Suprapubic skin (tissue), 4 donors: ENCODE measurements around the gene FASTK.

Experiments used
- CTCF ChIP-seq, 2 donors: fragments of 200-600 bp in 1 of 2; fragments of 450-650 bp in 1 of 2; sonication (generic) in 1 of 2; IDR thresholded peaks; one replicate each; pipeline ENCODE4 v1.5.1; 2016 to 2019; ENCODE audit warnings: antibody characterized with exemption in 2 of 2, mild to moderate bottlenecking in 1 of 2, moderate library complexity in 1 of 2
- EP300 ChIP-seq: sonication (generic); formaldehyde crosslinking; IDR thresholded peaks from one replicate; pipeline ENCODE4 v1.6.1; 2017; ENCODE audit warnings: antibody characterized with exemption
- POLR2A ChIP-seq, 2 donors: fragments of 450-650 bp; IDR thresholded peaks; one replicate each; pipeline ENCODE4 v1.6.1; 2017; ENCODE audit warnings: antibody characterized with exemption in 2 of 2, mild to moderate bottlenecking in 2 of 2, moderate library complexity in 2 of 2
- POLR2AphosphoS5 ChIP-seq, 3 donors: sonication (generic); formaldehyde crosslinking; IDR thresholded peaks; one replicate each; pipeline ENCODE4 v1.6.1; 2017; ENCODE audit warnings: antibody characterized with exemption in 3 of 3

GRCh38 chr7:151033864-151034249, 46.8 kb downstream of the FASTK start:
- no peak for TF ChIP-seq CTCF (IDR thresholded peaks at IDR 0.05)
- TF ChIP-seq POLR2A (IDR thresholded peaks at IDR 0.05): no peak
- TF ChIP-seq POLR2AphosphoS5 (IDR thresholded peaks at IDR 0.05): no peak
- TF ChIP-seq EP300: no peak
